ENCODE data around the gene ME1. TPM values are rescaled to one million over a fixed set of nuclear protein-coding genes. Genes with fewer than 3 reads are reported as not detected.

ME1 gene
- total and polyA plus RNA-seq, 2 experiments from 2014 or later, result 19.0 to 19.7 TPM

GRCh38 chr6:83333500-83333899, 97.4 kb downstream of the ME1 start:
- Histone ChIP-seq H3K4me2 (no peak overlapping the region), H3K27me3 (no peaks in the 10 kb centered on the region), H3K27ac (no peak overlapping the region), H3K9me3 (ENCODE audit: low read depth) (no peaks in the 10 kb centered on the region), H2AFZ (no peak overlapping the region), H3K36me3 (replicated peaks; ENCODE audit: insufficient read depth, low read depth) (no peaks in the 10 kb centered on the region), H3K4me3 (no peak overlapping the region), H3K79me2 (no peaks in the 10 kb centered on the region), H4K20me1 (ENCODE audit: insufficient read depth, poor library complexity, severe bottlenecking) (no peaks in the 10 kb centered on the region), H3K4me1 (ENCODE audit: insufficient read depth) (no peaks in the 10 kb centered on the region), H3K9me2 (replicated peaks; ENCODE audit: insufficient read depth) (no peaks in the 10 kb centered on the region)
- TF ChIP-seq EZH2 (IDR thresholded peaks at IDR 0.05; ENCODE audit: borderline replicate concordance), result no peak
- 93% methylated on average over 2 of the region's 2 CpGs for WGBS (ENCODE audit: low lambda C conversion rate, missing lambda C conversion rate)
- DNase-seq (ENCODE audit: low spot score), result no peak

GRCh38 chr6:83314693-83315092, 116.2 kb downstream of the ME1 start:
- TF ChIP-seq EZH2phosphoT487 (IDR thresholded peaks at IDR 0.05; ENCODE audit: low read depth, severe bottlenecking, unreplicated experiment) (no peak), CTCF (IDR thresholded peaks at IDR 0.05; ENCODE audit: poor library complexity) (no peak), EZH2 (IDR thresholded peaks at IDR 0.05; ENCODE audit: borderline replicate concordance) (no peak)
- 96% methylated on average over 1 of the region's 1 CpG for WGBS (ENCODE audit: low lambda C conversion rate, missing lambda C conversion rate)
- no peak overlapping the region for H3K27ac ChIP-seq
- H3K4me2 ChIP-seq, result no peak overlapping the region
- no peak overlapping the region for H3K4me3 ChIP-seq
- no peaks in the 10 kb centered on the region for H3K36me3 ChIP-seq (replicated peaks; ENCODE audit: insufficient read depth, low read depth)
- H2AFZ ChIP-seq, result no peak overlapping the region
- H3K4me1 ChIP-seq (ENCODE audit: insufficient read depth), result no peaks in the 10 kb centered on the region
- no peaks in the 10 kb centered on the region for H3K27me3 ChIP-seq
- H3K9me2 ChIP-seq (replicated peaks; ENCODE audit: insufficient read depth), result no peaks in the 10 kb centered on the region
- H3K79me2 ChIP-seq, result no peaks in the 10 kb centered on the region
- DNase-seq (ENCODE audit: low spot score), result no peak
- H4K20me1 ChIP-seq (ENCODE audit: insufficient read depth, poor library complexity, severe bottlenecking), result no peaks in the 10 kb centered on the region
- no peaks in the 10 kb centered on the region for H3K9me3 ChIP-seq (ENCODE audit: low read depth)

GRCh38 chr6:83313882-83314281, 117.0 kb downstream of the ME1 start:
- no peaks in the 10 kb centered on the region for H3K9me3 ChIP-seq (ENCODE audit: low read depth)
- H3K4me2 ChIP-seq, result no peak overlapping the region
- no peak overlapping the region for H3K27ac ChIP-seq
- no peaks in the 10 kb centered on the region for H3K36me3 ChIP-seq (replicated peaks; ENCODE audit: insufficient read depth, low read depth)
- no peak overlapping the region for H3K4me3 ChIP-seq
- H3K79me2 ChIP-seq, result no peaks in the 10 kb centered on the region
- H2AFZ ChIP-seq, result no peak overlapping the region
- DNase-seq (ENCODE audit: low spot score), result no peak
- no peaks in the 10 kb centered on the region for H3K4me1 ChIP-seq (ENCODE audit: insufficient read depth)
- H3K27me3 ChIP-seq, result no peaks in the 10 kb centered on the region
- no peaks in the 10 kb centered on the region for H3K9me2 ChIP-seq (replicated peaks; ENCODE audit: insufficient read depth)
- no peaks in the 10 kb centered on the region for H4K20me1 ChIP-seq (ENCODE audit: insufficient read depth, poor library complexity, severe bottlenecking)
- no peak for TF ChIP-seq EZH2phosphoT487 (IDR thresholded peaks at IDR 0.05; ENCODE audit: low read depth, severe bottlenecking, unreplicated experiment)
- TF ChIP-seq EZH2 (IDR thresholded peaks at IDR 0.05; ENCODE audit: borderline replicate concordance), result no peak
- TF ChIP-seq CTCF (IDR thresholded peaks at IDR 0.05; ENCODE audit: poor library complexity), result no peak

- Histone ChIP-seq H3K9me3 (ENCODE audit: low read depth) (no peaks in the 10 kb centered on the region), H4K20me1 (ENCODE audit: insufficient read depth, poor library complexity, severe bottlenecking) (no peaks in the 10 kb centered on the region), H3K36me3 (replicated peaks; ENCODE audit: insufficient read depth, low read depth) (no peaks in the 10 kb centered on the region), H3K4me3 (no peak overlapping the region), H3K27me3 (no peaks in the 10 kb centered on the region), H3K27ac (no peak overlapping the region), H3K79me2 (no peaks in the 10 kb centered on the region), H3K9me2 (replicated peaks; ENCODE audit: insufficient read depth) (no peaks in the 10 kb centered on the region), H3K4me1 (ENCODE audit: insufficient read depth) (no peaks in the 10 kb centered on the region), H2AFZ (no peak overlapping the region), H3K4me2 (no peak overlapping the region)
- DNase-seq (ENCODE audit: low spot score), result no peak
- WGBS (ENCODE audit: low lambda C conversion rate, missing lambda C conversion rate), result 100% methylated on average over 1 of the region's 1 CpG
- TF ChIP-seq EZH2 (IDR thresholded peaks at IDR 0.05; ENCODE audit: borderline replicate concordance), result no peak
These were observed 119.6 kb downstream of the ME1 start for GRCh38 chr6:83311231-83311630.
